HL-60/S4 treated with retinoic acid at 250 ng/mL for 4 days and 3 days (cell line): ENCODE measurements around the gene KCNJ2.

Experiments
- in situ Hi-C: fragments of 300-500 bp; cut with MboI; formaldehyde crosslinking; loops from 2 replicates; pipeline ENCODE4 v1.7.0; 2022; ENCODE audit warnings: low sequenced_read_pairs

Gene KCNJ2

GRCh38 chr17:70158591-70158990 is 10.7 kb upstream of the KCNJ2 start:
- in situ Hi-C loops: no loop called here

GRCh38 chr17:70159980-70160379 is 9.4 kb upstream of the KCNJ2 start:
- in situ Hi-C loops: no loop called here

GRCh38 chr17:70161519-70161918 is 7.8 kb upstream of the KCNJ2 start:
- in situ Hi-C loops: no loop called here

- in situ Hi-C loops: no loop called here
Observed at GRCh38 chr17:70165383-70165782, 3.9 kb upstream of the KCNJ2 start.

- in situ Hi-C loops: no loop called here
Observed at GRCh38 chr17:70166615-70167014, 2.7 kb upstream of the KCNJ2 start.

GRCh38 chr17:70168044-70168976 is 1.0 kb upstream of the KCNJ2 start:
- in situ Hi-C loops: no loop called here

GRCh38 chr17:70169709-70170597 is 621 bp downstream of the KCNJ2 start:
- in situ Hi-C loops: no loop called here

GRCh38 chr17:70171159-70171558 is 1.8 kb downstream of the KCNJ2 start:
- in situ Hi-C loops: no loop called here

GRCh38 chr17:70172449-70172848 is 3.1 kb downstream of the KCNJ2 start:
- in situ Hi-C loops: no loop called here

GRCh38 chr17:70172923-70173322 is 3.6 kb downstream of the KCNJ2 start:
- in situ Hi-C loops: no loop called here

GRCh38 chr17:70173681-70174080 is 4.3 kb downstream of the KCNJ2 start:
- in situ Hi-C loops: no loop called here

GRCh38 chr17:70181376-70181775 is 12.0 kb downstream of the KCNJ2 start:
- in situ Hi-C loops: no loop called here

- in situ Hi-C loops: no loop called here
Observed at GRCh38 chr17:70181866-70182265, 12.5 kb downstream of the KCNJ2 start.

GRCh38 chr17:70183508-70183907 is 14.2 kb downstream of the KCNJ2 start:
- in situ Hi-C loops: no loop called here

GRCh38 chr17:70184207-70184606 is 14.9 kb downstream of the KCNJ2 start:
- in situ Hi-C loops: no loop called here

GRCh38 chr17:70184770-70185169 is 15.4 kb downstream of the KCNJ2 start:
- in situ Hi-C loops: no loop called here

- in situ Hi-C loops: no loop called here
Observed at GRCh38 chr17:70185285-70185684, 16.0 kb downstream of the KCNJ2 start.

- in situ Hi-C loops: no loop called here
Observed at GRCh38 chr17:70187383-70187782, 18.1 kb downstream of the KCNJ2 start.

GRCh38 chr17:70190959-70191805 is 21.9 kb downstream of the KCNJ2 start:
- in situ Hi-C loops: no loop called here

- in situ Hi-C loops: no loop called here
Observed at GRCh38 chr17:70195091-70195490, 25.8 kb downstream of the KCNJ2 start.
